GM21526 (cell line): ENCODE results near the gene SERPINE3.

Experiments
- ATAC-seq: cut with Tn5 transposase; IDR thresholded peaks from one replicate; pipeline ENCODE4 v1.9.1; 2021; ENCODE audit warnings: moderate library complexity; ENCODE audit not compliant: unreplicated experiment, low FRiP score

SERPINE3 gene

GRCh38 chr13:51339354-51339753 is at the start of gene SERPINE3:
SERPINE3 (plus strand) TSS chr13:51339691; CDS start chr13:51341092, 1,401 bp downstream.
- no peak for ATAC-seq

- ATAC-seq = no peak
These were observed 48.1 kb upstream of the SERPINE3 start for GRCh38 chr13:51291341-51291740.

GRCh38 chr13:51292000-51292565 is 47.4 kb upstream of the SERPINE3 start:
- no peak for ATAC-seq

- no peak for ATAC-seq
These were observed 41.9 kb upstream of the SERPINE3 start for GRCh38 chr13:51297556-51297955.

- no peak for ATAC-seq
These were observed 40.7 kb upstream of the SERPINE3 start for GRCh38 chr13:51298812-51299211.

- no peak for ATAC-seq
These were observed 36.4 kb upstream of the SERPINE3 start for GRCh38 chr13:51303063-51303552.

GRCh38 chr13:51303882-51304281 is 35.6 kb upstream of the SERPINE3 start:
- no peak for ATAC-seq

- no peak for ATAC-seq
These were observed 34.1 kb upstream of the SERPINE3 start for GRCh38 chr13:51305271-51305967.

GRCh38 chr13:51308781-51309180 is 30.7 kb upstream of the SERPINE3 start:
- no peak for ATAC-seq

GRCh38 chr13:51311231-51311630 is 28.3 kb upstream of the SERPINE3 start:
- ATAC-seq = no peak

- ATAC-seq = no peak
These were observed 27.5 kb upstream of the SERPINE3 start for GRCh38 chr13:51311957-51312520.

GRCh38 chr13:51313619-51314018 is 25.9 kb upstream of the SERPINE3 start:
- no peak for ATAC-seq

GRCh38 chr13:51317262-51317661 is 22.2 kb upstream of the SERPINE3 start:
- no peak for ATAC-seq

- ATAC-seq = no peak
These were observed 21.5 kb upstream of the SERPINE3 start for GRCh38 chr13:51318015-51318414.

GRCh38 chr13:51318876-51319275 is 20.6 kb upstream of the SERPINE3 start:
- ATAC-seq = no peak

GRCh38 chr13:51321836-51322235 is 17.7 kb upstream of the SERPINE3 start:
- ATAC-seq = no peak

- no peak for ATAC-seq
These were observed 16.7 kb upstream of the SERPINE3 start for GRCh38 chr13:51322826-51323225.

- no peak for ATAC-seq
These were observed 15.5 kb upstream of the SERPINE3 start for GRCh38 chr13:51323824-51324511.

GRCh38 chr13:51324714-51325420 is 14.6 kb upstream of the SERPINE3 start:
- no peak for ATAC-seq

- ATAC-seq = no peak
These were observed 13.7 kb upstream of the SERPINE3 start for GRCh38 chr13:51325837-51326236.

GRCh38 chr13:51326777-51327176 is 12.7 kb upstream of the SERPINE3 start:
- no peak for ATAC-seq
